Stomach (tissue), 9 donors: ENCODE measurements around the gene ABCC8. TPM values are rescaled to one million over a fixed set of nuclear protein-coding genes. Genes with fewer than 3 reads are reported as not detected.
A peak's percentile ranks its signal among the peaks of the same experiment; 100 is the strongest.

Source experiments
- DNase-seq, 2 donors: peaks; one replicate each; pipeline versions ENCODE4 v3.0.0 to v3.0.0-alpha.2; 2013 to 2019
- H3K27ac ChIP-seq, 5 donors: fragments of 200-600 bp in 4 of 5; sonication (generic) in 4 of 5; one replicate each; pipeline ENCODE4 v1.5.1; 2013 to 2019; ENCODE audit warnings: mild to moderate bottlenecking in 1 of 5, moderate library complexity in 1 of 5
- H3K27me3 ChIP-seq, 3 donors: fragments of 200-600 bp; sonication (generic); one replicate each; pipeline ENCODE4 v1.5.1; 2017 to 2019; ENCODE audit warnings: mixed run types in 1 of 3
- H3K36me3 ChIP-seq, 4 donors: fragments of 200-600 bp; sonication (generic); 1 replicate in 3 of 4; 2 replicates in 1 of 4; pipeline ENCODE4 v1.5.1; 2016 to 2019
- H3K4me1 ChIP-seq, 4 donors: fragments of 200-600 bp; sonication (generic); one replicate each; pipeline ENCODE4 v1.5.1; 2016 to 2019
- H3K4me3 ChIP-seq, 4 donors: fragments of 200-600 bp; sonication (generic) in 3 of 4; one replicate each; pipeline ENCODE4 v1.5.1; 2016 to 2019; ENCODE audit warnings: mild to moderate bottlenecking in 1 of 4
- H3K9me3 ChIP-seq, 4 donors: fragments of 200-600 bp; sonication (generic); one replicate each; pipeline ENCODE4 v1.5.1; 2016 to 2019
- CTCF ChIP-seq, 7 experiments: fragments of 450-650 bp in 4 of 7; fragments of 200-600 bp in 3 of 7; sonication (generic) in 3 of 7; IDR thresholded peaks; one replicate each; pipeline ENCODE4 v1.5.1; 2016 to 2019; ENCODE audit warnings: antibody characterized with exemption in 7 of 7, control low read depth in 2 of 7, mild to moderate bottlenecking in 1 of 7
- EP300 ChIP-seq: sonication (generic); formaldehyde crosslinking; IDR thresholded peaks from one replicate; pipeline ENCODE4 v1.6.1; 2017; ENCODE audit warnings: antibody characterized with exemption
- POLR2A ChIP-seq, 4 donors: fragments of 450-650 bp; IDR thresholded peaks; one replicate each; pipeline ENCODE4 v1.6.1; 2016; ENCODE audit warnings: antibody characterized with exemption in 4 of 4, control low read depth in 2 of 4, mild to moderate bottlenecking in 1 of 4, moderate library complexity in 1 of 4
- POLR2AphosphoS5 ChIP-seq, 3 donors: sonication (generic); formaldehyde crosslinking; IDR thresholded peaks; one replicate each; pipeline ENCODE4 v1.6.1; 2016; ENCODE audit warnings: antibody characterized with exemption in 3 of 3
- WGBS, 5 donors: extraction: QIAGEN DNeasy Blood & Tissue Kit in 3 of 5; methylation state at CpG; one replicate each; pipeline versions ENCODE4 v1.1.5 to v1.1.7; 2013 to 2018; 5-methylcytosine and 5-hydroxymethylcytosine counted together
- intact Hi-C: fragments of 100-400 bp; cut with DNase I; formaldehyde crosslinking; loops from one replicate; pipeline ENCODE4 v1.15.1; 2023; ENCODE audit warnings: low total_unique reads
- polyA plus RNA-seq, 3 donors: library from polyadenylated mRNA; stranded (reverse); fragments of 200-250 nt; gene quantifications; one replicate each; pipeline ENCODE4 v1.2.3, GENCODE V29; 2013
- total RNA-seq, 5 donors: library from RNA; depleted of rRNA; stranded (reverse); fragments of >200 nt; gene quantifications; one replicate each; pipeline versions ENCODE4 v1.1.0 to v1.2.3, GENCODE V29; 2014 to 2016
- donor health status: healthy with polysubstance abuse.
- donor health status: Bipolar disorder and iron deficiency.
- donor health status: healthy.

ABCC8 gene
- total and polyA plus RNA-seq, 8 donors = 3.9 to 69.6 (median 32.1) TPM; not detected in 1

GRCh38 chr11:17439316-17439782, 37.3 kb downstream of the ABCC8 start:
- TF ChIP-seq POLR2AphosphoS5 (IDR thresholded peaks at IDR 0.05) = peak in 2 of 3 donors; percentile 26 to 53
- TF ChIP-seq POLR2A (IDR thresholded peaks at IDR 0.05) = no peak
- H3K4me3 ChIP-seq = no peak overlapping the region
- no peaks in the 10 kb centered on the region for H3K36me3 ChIP-seq
- H3K27ac ChIP-seq = peak overlapping the region; percentile 9 to 72 (median 59)
- WGBS, 5 donors = 3 to 15% (median 10%) methylated on average over 8 to 9 of the region's 9 CpGs
- H3K9me3 ChIP-seq = no peaks in the 10 kb centered on the region
- intact Hi-C loops = no loop called here
- peak; percentile 74 to 87 for DNase-seq
- H3K4me1 ChIP-seq = peaks cover 0 to 18% (median 7%) of the 10 kb centered on the region in 4 donors
- H3K27me3 ChIP-seq = peaks cover 0 to 11% (median 0%) of the 10 kb centered on the region in 3 donors

- no peak for DNase-seq
- intact Hi-C loops = no loop called here
Observed at GRCh38 chr11:17437366-17437765, 39.3 kb downstream of the ABCC8 start.

GRCh38 chr11:17434108-17434507, 42.5 kb downstream of the ABCC8 start:
- intact Hi-C loops = no loop called here
- no peaks in the 10 kb centered on the region for H3K27me3 ChIP-seq
- no peak for TF ChIP-seq EP300
- TF ChIP-seq CTCF (IDR thresholded peaks at IDR 0.05) = no peak
- no peak for TF ChIP-seq POLR2AphosphoS5 (IDR thresholded peaks at IDR 0.05)
- no peak for TF ChIP-seq POLR2A (IDR thresholded peaks at IDR 0.05)
- H3K9me3 ChIP-seq = no peaks in the 10 kb centered on the region
- H3K27ac ChIP-seq = no peak overlapping the region
- no peak for DNase-seq
- WGBS, 5 donors = 70 to 87% (median 81%) methylated on average over 4 of the region's 4 CpGs
- H3K36me3 ChIP-seq = no peaks in the 10 kb centered on the region
- peaks cover 0 to 10% (median 4%) of the 10 kb centered on the region in 4 donors for H3K4me1 ChIP-seq
- no peak overlapping the region for H3K4me3 ChIP-seq

More at GRCh38 chr11:17437366-17437765, 39.3 kb downstream of the ABCC8 start:
- peaks cover 0 to 11% (median 0%) of the 10 kb centered on the region in 3 donors for H3K27me3 ChIP-seq
- H3K36me3 ChIP-seq = no peaks in the 10 kb centered on the region
- no peak for TF ChIP-seq EP300
- no peak for TF ChIP-seq POLR2A (IDR thresholded peaks at IDR 0.05)
- TF ChIP-seq CTCF (IDR thresholded peaks at IDR 0.05) = no peak
- TF ChIP-seq POLR2AphosphoS5 (IDR thresholded peaks at IDR 0.05) = no peak
- H3K9me3 ChIP-seq = no peaks in the 10 kb centered on the region
- H3K27ac ChIP-seq = no peak overlapping the region
- 61 to 84% (median 79%) methylated on average over 3 of the region's 3 CpGs for WGBS, 5 donors
- H3K4me3 ChIP-seq = no peak overlapping the region
- H3K4me1 ChIP-seq = peaks cover 0 to 18% (median 7%) of the 10 kb centered on the region in 4 donors

GRCh38 chr11:17432002-17432401, 44.6 kb downstream of the ABCC8 start:
- intact Hi-C loops = no loop called here
- Histone ChIP-seq H3K4me1 (peaks cover 0 to 4% (median 0%) of the 10 kb centered on the region in 4 donors), H3K27me3 (peaks cover 0 to 3% (median 0%) of the 10 kb centered on the region in 3 donors), H3K9me3 (no peaks in the 10 kb centered on the region), H3K4me3 (no peak overlapping the region), H3K27ac (no peak overlapping the region), H3K36me3 (no peaks in the 10 kb centered on the region)
- DNase-seq = peak in 1 of 2 donors; percentile 24
- TF ChIP-seq CTCF (IDR thresholded peaks at IDR 0.05) = no peak
- no peak for TF ChIP-seq POLR2AphosphoS5 (IDR thresholded peaks at IDR 0.05)
- no peak for TF ChIP-seq POLR2A (IDR thresholded peaks at IDR 0.05)
- TF ChIP-seq EP300 = no peak
- 54 to 78% (median 73%) methylated on average over 7 of the region's 7 CpGs for WGBS, 5 donors

- TF ChIP-seq POLR2AphosphoS5 (IDR thresholded peaks at IDR 0.05) = no peak
- H3K36me3 ChIP-seq = no peaks in the 10 kb centered on the region
- DNase-seq = no peak
Observed at GRCh38 chr11:17431139-17431538, 45.5 kb downstream of the ABCC8 start.

More at GRCh38 chr11:17431139-17431538, 45.5 kb downstream of the ABCC8 start:
- peaks cover 0 to 4% (median 0%) of the 10 kb centered on the region in 4 donors for H3K4me1 ChIP-seq
- H3K9me3 ChIP-seq = no peaks in the 10 kb centered on the region
- H3K27me3 ChIP-seq = peaks cover 0 to 3% (median 0%) of the 10 kb centered on the region in 3 donors
- H3K4me3 ChIP-seq = no peak overlapping the region
- WGBS, 5 donors = 53 to 64% (median 60%) methylated on average over 6 to 8 of the region's 8 CpGs
- no peak overlapping the region for H3K27ac ChIP-seq
- intact Hi-C loops = no loop called here
